GM12891 (cell line): ENCODE data around the gene LCN15.

Source experiments
- PAX5 ChIP-seq: IDR thresholded peaks from 2 replicates; pipeline ENCODE4 v1.6.1; 2011; ENCODE audit warnings: low read length, moderate library complexity, mild to moderate bottlenecking; ENCODE audit not compliant: insufficient read depth, severe bottlenecking
- POLR2A ChIP-seq: IDR thresholded peaks from 2 replicates; pipeline ENCODE4 v1.6.1; 2011; ENCODE audit warnings: low read depth, low read length, control low read depth
- POLR2AphosphoS5 ChIP-seq: IDR thresholded peaks from 2 replicates; pipeline ENCODE4 v1.6.1; 2011; ENCODE audit warnings: low read depth, low read length, control low read depth
- SPI1 ChIP-seq: IDR thresholded peaks from 2 replicates; pipeline ENCODE4 v1.6.1; 2011; ENCODE audit warnings: low read depth, low read length, control low read depth
- TAF1 ChIP-seq: IDR thresholded peaks from 2 replicates; pipeline ENCODE4 v1.6.1; 2011; ENCODE audit warnings: low read depth, low read length, control low read depth

DNA sequence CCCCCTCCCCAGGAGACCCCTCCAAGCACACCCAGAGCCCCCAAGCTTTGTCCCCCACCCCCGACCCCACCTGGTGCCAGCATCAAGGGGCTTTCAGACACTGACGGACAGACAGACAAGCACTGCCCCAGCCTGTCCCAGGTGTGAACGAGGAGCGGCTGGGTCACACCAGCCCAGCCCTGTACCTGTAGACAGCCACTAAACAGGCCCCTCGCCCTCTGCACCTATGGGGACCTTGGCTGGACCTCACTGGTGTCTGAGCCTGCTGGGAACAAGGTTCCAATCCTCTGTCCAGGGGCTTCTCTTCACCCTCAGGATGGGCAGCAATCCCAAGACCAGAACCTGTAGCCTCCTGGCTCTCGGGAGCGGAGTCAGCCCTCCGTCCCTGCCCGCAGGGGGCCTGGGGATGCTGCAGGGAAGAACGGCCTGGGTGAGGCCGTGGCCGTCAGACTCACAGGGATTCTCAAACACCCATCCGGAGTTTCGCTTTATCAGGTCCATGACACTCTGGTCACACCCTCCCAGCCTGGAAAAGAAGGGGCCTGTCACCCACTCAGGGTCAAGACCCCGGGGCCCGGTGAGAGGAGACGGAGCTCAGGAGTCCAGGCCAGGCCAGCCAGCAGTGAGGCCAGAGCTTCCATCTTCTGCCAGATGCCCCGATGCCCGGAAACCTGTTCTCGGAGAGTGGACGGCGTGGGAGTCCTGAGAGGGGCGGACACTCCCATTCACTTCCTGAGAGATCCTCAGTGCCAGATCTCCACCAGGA, 18.7 kb downstream of the LCN15 start:
- TF ChIP-seq POLR2AphosphoS5: no peak
- no peak for TF ChIP-seq POLR2A
- no peak for TF ChIP-seq TAF1
- TF ChIP-seq PAX5: no peak
- TF ChIP-seq SPI1: no peak
